DMS153 (cell line): Measurements from ENCODE around the gene BMP6.

ENCODE experiments used
- DNase-seq: peaks from one replicate; lab custom pipeline; 2025; lab: John Stamatoyannopoulos, UW

BMP6 gene

DNA sequence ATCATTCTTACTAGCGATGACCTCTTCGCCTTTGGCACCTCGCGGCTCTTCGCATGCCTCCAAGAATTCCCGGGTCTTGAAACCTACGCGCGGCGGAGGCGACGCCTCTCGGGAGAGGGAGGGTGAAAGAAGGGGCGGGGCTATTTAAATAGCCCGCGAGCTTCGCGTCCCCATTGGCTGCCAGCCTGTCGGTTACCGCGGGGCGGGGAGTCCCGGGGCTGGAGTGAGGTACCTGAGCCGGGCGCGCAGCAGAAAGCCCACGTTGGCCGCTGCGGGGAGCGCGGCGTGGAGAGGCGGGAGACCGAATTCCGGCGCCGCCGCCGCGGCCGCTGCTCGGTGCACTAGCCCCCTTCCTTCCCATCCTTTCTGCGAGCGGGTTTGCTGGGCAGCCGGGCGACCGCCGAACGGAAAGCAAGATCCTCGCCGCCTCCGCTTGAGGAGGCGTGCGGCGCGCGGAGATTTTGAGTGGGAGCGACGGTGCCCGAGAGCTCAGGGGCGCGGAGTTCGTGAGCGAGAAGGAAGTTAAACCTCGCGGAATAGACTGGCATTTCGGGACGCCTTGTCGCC is at the start of gene BMP6:
Gene BMP6, plus strand, starts transcription at position 251 of the 567 bp plus-strand sequence. CDS start 857 bp downstream, outside the sequence.
- DNase-seq, result peak; percentile 51

DNA sequence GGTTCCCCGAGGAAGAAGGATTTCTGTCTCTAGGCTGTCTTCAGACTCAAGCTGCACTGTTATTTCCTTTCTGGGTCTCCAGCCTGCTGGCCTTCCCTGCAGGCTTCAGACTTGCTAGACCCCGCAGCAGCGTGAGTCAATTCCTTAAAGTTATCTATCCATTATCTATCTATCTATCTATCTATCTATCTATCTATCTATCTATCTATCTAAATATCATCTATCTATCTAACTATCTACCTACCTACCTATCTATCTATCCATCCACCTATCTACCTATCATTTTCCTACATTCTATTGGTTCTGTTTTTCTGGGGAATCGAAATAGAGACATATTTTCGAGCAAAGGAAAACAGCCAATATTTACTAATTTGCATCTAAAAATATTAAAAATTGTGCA is 48.7 kb upstream of the BMP6 start:
- DNase-seq, result no peak

DNA sequence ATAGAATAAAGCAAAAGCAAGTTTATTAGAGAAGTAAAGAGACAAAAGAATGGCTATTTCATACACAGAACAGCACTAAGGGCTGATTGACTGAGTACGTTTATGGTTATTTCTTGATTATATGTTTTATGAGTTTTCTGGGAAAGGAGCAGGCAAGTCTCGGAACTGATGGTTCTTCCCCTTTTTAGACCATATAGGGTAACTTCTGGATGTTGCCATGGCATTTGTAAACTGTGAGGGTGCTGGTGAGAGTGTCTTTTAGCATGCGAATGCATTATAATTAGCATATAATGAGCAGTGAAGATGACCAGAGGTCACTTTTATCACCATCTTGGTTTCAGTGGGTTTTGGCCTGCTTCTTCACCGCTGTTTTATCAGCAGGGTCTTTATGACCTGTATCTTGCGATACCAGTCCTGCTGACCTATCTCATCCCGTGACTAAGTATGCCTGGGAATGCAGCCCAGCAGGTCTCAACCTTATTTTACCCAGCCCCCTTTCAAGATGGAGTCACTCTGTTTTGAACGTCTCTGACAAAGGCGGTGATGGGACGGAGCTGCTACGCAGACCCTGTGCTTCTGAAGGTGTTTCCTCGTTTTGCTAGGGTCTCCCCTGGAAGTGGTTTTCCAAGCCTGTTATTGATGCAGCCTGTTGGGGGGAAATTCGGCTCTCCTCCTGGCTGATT is 45.4 kb upstream of the BMP6 start:
- no peak for DNase-seq

DNA sequence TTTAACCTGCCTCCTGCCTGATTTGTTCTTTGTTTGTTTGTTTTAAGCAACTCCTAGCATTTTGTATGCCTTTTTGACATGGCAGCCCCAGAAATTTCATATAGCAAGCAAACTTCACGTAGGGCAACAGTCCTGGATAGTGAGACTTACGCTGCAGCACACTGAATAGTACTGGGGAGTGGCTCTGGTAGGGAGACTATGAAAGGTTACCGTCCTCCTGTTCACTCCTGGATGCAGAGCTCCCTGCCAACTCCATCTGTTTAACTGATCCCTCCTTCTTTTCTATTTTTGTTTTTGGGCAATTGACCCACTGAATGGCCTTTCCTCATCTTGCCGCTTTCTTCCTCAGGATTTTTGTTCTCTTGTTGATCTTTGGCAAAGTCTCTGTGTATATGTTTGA is 44.5 kb upstream of the BMP6 start:
- DNase-seq, result no peak

DNA sequence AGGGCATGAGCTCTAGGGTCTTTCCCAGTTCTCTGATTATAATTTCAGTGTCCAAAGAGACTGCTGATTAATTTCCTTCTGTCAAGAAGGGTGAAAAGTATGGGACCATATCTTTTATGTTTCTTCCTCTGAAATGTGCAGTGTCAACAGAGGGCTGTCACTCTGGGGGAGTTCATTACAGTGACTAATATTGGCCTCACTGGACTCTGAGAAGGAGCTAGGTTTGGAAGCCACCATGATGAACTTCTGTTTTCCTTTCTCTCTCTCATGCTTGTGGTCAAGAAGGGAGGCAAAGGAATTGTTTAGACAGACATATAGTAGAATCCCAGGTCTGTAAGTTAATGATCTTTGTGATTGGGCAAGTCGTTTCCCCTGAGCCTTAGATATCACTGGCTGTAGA is 41.8 kb upstream of the BMP6 start:
- DNase-seq, result no peak

DNA sequence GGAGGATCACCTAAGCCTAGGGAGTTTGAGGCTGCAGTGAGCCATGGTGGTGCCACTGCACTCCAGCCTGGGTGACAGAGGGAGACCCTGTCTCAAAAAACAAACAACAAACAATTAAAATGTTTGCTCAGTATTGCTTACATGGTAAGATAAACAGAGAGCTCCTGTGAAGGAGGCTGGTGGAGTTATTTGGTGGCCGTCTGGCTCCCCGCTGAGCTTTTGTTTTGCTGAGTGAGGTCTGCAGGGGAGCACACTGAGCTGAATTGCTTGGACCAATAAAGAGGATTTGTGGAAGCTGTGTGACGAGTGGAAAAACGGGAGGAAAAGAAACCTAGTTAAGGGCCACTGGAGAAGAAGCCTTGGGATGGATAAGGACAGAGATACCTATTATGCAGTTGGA is 41.1 kb upstream of the BMP6 start:
- peak; percentile 61 for DNase-seq

DNA sequence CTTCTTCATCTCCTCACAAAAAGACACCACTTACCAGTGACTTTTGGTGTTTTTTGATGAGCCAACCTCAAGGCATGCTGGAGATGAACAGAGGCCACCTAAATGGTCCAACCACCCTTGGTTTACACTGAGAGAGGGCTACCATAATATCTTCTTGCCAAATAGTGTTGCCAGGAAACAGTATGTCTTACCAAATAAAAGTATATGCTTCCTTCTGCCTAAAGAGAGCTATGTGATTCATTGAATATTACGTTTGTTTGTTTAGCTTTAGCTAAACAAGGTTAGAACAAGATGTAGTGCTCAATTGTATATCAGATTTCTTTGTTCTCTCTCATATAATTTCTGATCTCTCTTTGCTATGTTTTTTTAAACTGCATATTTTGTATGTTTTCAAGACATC is 40.6 kb upstream of the BMP6 start:
- peak; percentile 5 for DNase-seq

DNA sequence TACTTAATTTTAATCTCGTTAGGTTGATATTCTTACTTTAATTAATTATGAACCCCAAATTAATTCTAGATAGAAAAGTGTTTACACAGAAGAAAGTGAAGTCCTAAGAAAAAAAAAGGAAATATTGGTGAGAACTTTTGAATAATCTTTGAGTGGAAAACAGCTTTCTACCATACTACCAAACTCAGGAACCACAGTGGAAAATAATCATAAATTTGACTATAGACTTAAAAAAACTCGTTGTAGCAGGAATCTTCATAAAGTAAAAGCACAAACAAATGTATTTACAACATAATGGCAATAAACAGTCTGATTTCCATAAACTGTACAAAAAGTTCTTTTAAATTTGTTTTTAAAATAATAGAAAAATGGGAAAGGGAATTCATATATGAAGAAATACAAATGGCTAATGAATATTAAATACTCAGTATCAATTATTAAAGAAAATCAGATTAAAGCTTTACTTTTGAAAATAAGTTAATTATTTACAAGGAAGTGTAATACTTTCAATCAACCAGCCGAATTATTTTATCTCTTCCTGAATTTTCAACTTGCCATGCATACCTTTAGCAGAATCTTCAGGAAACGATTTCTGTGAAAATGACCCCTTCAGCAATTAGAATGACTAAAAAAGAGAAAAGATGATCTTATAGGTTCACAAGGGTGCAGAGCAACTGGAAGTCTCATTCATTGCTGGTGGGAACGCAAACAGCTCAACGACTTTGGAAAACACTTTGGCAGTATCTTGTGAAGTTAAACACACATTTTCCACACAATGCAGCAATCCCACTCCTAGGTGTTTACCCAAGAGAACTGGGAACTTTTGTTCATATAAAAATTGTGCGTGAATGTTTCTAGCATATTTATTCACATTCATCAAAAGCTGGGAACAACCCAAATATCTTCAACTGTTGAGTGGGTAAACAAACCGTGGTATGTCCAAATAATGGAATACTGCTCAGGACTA is 38.5 kb upstream of the BMP6 start:
- DNase-seq, result no peak

DNA sequence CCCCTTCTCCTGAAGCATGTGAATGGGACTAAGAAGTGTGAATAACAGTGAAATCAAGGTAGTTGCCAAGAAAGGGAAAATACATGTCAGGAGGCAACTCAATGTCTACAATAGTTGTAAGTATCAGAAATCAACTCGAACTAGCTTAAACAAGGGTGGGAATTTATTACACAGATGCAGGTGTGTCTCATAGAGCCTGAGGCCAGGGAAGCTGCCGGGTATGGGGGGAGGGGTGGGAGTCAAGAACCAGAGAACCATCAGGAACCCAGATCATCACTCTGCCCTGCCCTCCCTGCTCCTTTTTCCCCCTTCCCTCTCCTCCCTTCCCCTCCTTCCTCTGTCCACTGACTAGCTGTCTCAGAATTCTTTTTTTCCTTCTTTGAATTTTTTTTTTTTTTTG is 34.9 kb upstream of the BMP6 start:
- no peak for DNase-seq

DNA sequence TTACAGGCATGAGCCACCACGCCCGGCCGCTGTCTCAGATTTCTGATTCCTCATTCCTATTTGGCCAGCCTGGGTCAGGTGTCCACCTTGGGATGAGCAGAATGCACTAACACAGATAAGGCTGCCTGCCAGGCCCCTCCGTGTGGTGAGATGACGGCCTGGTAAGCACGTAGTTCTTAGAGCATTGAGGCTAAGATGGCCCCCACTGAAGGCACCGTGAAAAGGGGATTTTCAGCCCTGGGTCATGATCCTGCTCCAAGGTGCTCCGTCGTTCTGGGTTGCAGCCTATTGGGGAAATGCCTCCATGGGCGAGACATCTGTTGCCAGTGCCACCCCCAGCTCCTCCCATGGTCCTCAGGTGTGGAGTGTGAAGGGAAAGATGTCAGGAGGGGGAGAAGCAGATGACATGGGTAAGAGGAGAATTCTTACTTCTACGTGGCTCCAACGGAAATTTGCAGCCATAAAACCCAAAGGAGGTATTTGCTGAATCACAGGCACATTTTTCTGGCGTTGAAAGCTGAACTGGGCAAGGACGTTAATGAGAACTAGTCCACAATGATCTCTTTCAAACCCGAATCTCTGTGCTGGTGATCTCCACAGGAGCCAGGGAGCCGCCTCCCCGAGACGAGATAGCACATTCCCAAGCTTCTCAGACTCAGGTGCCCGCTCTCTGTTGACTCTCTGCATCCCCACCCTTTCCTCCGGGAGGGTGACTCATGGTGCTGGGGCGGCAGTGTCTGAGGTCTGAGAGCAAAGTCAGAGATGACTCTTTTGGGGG is 34.0 kb upstream of the BMP6 start:
- DNase-seq, result no peak

DNA sequence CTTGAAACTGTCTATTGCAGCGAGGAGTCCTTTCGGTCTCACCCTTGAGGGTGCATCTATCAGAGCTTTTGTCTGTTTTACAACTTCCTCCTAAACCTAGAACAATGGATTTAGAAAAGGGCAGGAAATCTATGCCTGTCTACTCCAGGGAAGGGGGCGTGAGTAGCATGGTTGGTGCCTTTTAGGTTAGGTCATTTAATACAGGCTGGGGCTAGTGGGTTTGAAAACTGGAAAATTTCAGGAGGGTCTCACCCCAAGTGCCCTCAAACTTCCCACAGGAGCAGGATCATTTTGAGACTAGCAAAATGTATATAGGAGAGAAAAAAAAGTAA is 33.5 kb upstream of the BMP6 start:
- DNase-seq, result no peak

DNA sequence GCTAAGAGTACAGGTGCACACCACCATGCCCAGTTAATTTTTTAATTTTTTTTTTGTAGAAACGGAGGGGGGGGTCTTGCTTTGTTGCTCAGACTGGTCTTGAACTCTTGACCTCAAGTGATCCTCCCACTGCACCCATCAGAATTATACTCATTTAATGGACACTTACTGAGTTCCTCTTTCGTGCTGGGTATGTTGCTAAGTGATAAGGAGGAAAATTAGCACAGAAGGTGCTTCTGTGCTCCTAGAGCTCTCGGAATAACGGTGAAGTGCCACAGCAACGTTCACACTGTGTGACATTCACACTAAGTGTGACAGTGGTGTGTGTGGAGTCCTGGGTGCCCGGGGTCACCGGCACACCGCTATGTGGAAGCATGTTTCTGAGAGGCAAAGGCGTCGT is 32.1 kb upstream of the BMP6 start:
- no peak for DNase-seq

DNA sequence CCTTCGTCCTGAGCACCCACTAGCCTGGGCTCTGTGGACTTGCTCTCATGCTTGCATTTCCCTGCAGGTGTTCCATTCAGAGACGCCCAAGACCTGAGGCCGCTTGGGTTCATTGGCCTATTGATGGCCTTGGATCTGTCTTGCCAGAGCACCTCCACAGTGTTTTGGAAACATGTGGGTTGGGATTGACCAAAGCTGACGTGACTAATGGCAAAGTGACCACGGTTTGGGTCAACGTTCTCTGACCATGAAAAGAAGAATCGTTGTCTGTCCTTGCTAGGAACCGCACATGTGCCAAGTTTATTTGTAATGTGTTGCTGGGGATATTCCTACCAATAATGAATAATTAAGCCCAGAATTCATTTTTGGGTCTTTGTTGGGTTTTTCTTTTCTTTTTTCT is 29.8 kb upstream of the BMP6 start:
- no peak for DNase-seq

DNA sequence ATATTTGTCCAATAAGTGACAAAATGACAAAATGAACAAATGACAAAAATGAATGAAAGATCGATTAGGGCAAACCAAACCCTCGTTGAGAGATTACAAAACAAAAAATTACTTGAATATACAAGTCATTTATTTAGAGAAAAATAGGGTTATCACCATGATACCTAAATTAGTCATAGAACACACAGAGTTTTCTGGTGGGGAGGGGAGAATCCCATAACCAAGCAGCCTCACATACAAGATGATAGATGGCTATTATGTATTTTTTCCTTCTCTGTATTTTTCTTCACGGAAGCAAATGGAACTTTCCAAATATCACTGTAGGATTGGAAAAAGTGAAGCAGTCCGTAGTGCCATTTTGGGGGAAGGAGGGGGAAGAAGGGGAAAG is 28.5 kb upstream of the BMP6 start:
- DNase-seq, result no peak

DNA sequence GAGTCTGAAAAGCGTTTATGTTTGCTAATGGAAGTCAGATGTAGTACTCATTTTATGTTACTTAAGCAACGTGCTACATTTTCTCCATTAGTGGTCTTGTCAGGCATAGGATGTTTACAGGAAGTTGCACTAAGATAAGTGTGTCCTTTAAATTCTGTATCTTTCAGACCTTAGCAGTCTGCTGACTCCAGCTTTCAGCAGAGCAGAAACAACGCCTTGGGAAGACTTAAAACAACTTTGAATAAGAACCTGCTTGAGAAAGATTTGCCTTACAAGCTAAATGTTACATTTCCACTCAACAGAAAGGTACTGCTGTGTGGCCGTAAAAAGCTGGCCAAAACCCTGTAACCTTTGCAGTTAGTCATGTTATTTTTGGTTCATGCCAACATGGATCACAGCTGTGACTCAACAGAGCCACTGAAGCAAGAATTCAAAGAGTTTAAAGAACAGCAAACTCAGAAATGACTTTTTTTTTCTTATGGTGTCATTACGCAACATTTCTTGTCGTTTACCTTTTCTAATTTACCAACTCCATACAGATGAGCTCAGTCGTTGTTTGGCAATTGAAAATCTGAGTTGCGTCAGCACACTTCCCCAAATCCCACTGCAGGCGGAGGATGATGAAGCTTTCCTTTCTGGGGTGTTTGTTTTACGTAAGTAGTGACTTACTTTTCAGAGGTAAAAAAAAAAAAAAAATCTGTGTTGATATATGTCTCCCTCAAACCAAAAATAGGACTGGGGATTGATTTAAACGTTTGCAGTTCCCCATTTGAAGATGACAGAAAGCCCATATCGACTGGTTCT is 27.9 kb upstream of the BMP6 start:
- no peak for DNase-seq

DNA sequence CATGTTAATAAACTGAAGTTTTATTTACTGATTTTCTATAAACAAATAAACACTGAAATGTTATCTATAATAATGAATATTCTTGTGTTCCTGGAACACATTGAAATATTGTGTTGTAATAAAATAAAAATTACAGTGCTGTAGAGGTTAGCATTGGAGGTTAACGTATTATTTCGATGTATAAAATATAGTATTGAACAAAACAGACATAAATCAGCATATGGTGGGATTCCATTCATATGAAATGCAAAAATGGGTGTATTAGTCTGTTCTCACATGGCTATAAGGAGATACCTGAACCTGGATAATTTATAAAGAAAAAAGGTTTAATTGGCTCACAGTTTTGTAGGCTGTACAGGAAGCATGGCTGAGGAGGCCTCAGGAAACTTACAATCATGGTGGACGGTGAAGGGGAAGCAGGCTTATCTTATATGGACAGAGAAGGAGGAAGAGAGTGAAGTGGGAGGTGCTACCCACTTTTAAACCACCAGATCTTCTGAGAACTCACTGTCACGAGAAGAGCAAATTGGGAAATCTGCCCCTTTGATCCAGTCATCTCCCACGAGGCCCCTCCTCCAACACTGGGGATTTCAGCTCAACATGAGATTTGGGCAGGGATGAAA is 24.6 kb upstream of the BMP6 start:
- DNase-seq, result no peak

DNA sequence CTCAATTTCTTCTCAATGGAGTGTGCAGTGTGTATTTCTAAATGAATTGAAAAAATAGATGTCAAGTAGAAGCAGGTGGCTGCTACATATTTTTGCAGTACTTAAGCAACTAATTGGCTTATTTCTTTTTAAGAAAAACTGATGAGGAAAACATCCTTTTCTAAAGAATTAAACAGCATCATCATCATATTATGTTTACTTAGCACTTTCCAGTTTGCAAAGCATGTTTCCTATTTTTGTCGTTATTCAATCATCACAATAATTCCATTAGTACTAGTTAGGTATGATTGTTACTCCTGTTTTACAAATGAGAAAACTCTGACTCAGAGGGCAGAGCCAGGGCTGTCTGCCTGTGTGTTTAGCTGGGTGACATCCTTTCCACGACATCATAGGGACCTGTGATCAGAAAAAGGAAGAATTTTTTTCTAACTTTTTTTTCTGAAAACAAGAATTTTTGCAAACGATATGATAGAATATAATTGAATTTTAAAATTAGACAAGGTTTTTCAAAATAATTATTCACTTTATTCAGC is 22.7 kb upstream of the BMP6 start:
- DNase-seq, result no peak

DNA sequence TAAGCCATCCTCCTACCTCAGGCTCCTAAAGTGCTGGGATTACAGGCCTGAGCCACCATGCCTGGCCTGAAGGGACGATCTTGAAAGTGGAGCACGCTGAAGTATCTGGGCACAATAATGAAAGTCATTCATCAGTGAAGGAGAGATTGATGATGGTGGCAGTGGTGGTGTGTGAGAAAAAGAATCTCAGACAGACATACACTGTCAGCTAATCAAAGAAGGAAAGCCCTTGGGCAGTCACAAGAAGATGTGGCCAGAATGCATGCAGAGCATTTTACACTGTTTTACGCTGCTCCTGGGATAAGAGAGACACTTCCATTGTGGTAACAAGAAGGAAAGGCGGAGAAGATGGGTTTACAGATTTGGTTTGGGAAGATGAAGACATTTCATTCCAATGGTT is 20.4 kb upstream of the BMP6 start:
- no peak for DNase-seq

DNA sequence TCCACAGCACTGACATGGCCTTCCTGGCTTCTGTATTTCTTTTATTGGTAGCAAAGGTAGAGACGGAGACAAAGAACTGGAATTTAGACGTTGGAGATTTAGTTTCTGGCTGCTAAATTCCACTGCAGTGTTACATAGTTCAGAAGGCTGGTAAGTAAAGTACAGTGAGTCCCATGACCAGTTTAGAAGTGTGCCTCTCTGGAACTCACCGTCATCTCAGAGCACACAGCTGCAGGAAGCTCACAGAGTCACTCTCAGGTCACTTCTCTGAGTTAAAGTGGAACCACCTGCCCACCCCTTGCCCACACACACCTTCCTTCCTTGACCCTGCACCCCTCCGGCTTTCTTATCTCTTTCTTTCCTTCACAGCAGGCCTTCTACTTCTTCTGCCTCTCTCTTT is 19.6 kb upstream of the BMP6 start:
- DNase-seq, result no peak

DNA sequence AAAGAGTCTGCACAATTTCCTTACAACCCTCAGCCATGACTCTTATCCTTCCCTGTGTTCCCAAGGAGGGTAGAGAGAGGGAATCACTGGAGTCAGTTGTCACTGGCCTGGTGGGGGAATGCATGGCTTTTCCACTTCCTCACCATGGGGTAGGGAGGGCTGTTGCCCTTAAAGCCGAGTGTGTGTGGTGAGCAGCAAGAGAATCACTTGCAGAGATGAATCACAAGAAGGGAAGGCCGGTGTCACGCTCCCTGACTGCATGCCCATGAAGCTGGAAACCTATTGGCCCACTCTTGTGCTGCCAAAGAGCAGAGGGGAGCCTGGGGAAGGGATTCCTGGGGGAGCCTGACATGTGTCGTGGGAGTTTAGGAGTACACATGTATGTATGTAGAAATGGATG is 18.1 kb upstream of the BMP6 start:
- no peak for DNase-seq

DNA sequence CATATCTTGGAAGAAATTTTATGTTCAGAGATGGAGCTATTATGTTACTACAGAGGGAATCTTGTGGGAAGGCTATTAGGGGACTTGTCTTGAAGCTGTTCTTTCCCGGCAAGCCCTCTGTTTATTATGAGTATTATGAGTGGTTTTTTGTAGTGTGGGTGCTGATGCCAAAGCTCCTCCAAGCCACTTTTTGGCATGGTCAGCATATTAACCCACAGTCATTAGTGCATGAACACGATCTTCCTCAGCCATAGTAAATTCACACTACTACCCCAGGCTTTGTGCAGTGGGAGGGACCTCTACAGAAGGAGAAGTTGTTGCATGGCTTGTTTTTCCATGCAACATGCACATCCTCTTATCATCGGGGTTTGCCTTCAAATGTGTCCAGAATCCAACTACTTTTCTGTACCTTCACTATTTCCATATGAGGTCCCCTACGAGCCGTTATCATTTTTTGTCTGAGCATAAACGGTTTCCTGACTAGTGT is 6.5 kb upstream of the BMP6 start:
- no peak for DNase-seq
